Measurements from ENCODE around the gene ATG14.
"Not testable (repeated sequence)": the region's sequence is repeated elsewhere in the genome, so short reads cannot be mapped to it uniquely, and the experiment has no call there.

The ATG14 gene

GRCh38 chr14:55351111-55351510, 60.5 kb downstream of the ATG14 start:
- H3K36me3 ChIP-seq (ENCODE audit: insufficient read depth, low read length) = peaks cover 42% of the 10 kb centered on the region
- H3K9ac ChIP-seq (ENCODE audit: insufficient read length) = no peak overlapping the region
- H3K27ac ChIP-seq = no peak overlapping the region

GRCh38 chr14:55350461-55350860, 61.2 kb downstream of the ATG14 start:
- Histone ChIP-seq H3K36me3 (ENCODE audit: insufficient read depth, low read length) (peaks cover 39% of the 10 kb centered on the region), H3K9me3 (ENCODE audit: low read depth, low read length) (no peaks in the 10 kb centered on the region)

More at GRCh38 chr14:55351111-55351510, 60.5 kb downstream of the ATG14 start:
- Histone ChIP-seq H3K9me3 (ENCODE audit: low read depth, low read length) (no peaks in the 10 kb centered on the region), H3K4me3 (no peak overlapping the region)
- no peak for DNase-seq (ENCODE audit: low read depth, low spot score)
- no peak for TF ChIP-seq EZH2 (IDR thresholded peaks at IDR 0.05)
- TF ChIP-seq FOXP2 (optimal IDR thresholded peaks at IDR 0.05; ENCODE audit: control extremely low read depth, extremely low read length, insufficient read depth) = no peak
- TF ChIP-seq POLR2AphosphoS5 (IDR thresholded peaks at IDR 0.05; ENCODE audit: borderline replicate concordance, low read depth, low read length) = no peak

GRCh38 chr14:55349565-55349964, 62.1 kb downstream of the ATG14 start:
- Histone ChIP-seq H3K9me3 (ENCODE audit: low read depth, low read length) (no peaks in the 10 kb centered on the region), H3K36me3 (ENCODE audit: insufficient read depth, low read length) (peaks cover 32% of the 10 kb centered on the region), H3K4me3 (no peak overlapping the region), H3K27ac (peak overlapping the region; percentile 15; the same call in 1 of the 2 replicates), H3K9ac (ENCODE audit: insufficient read length) (no peak overlapping the region)
- DNase-seq (ENCODE audit: low read depth, low spot score) = no peak
- TF ChIP-seq POLR2AphosphoS5 (IDR thresholded peaks at IDR 0.05; ENCODE audit: borderline replicate concordance, low read depth, low read length) (no peak), FOXP2 (optimal IDR thresholded peaks at IDR 0.05; ENCODE audit: control extremely low read depth, extremely low read length, insufficient read depth) (no peak), EZH2 (IDR thresholded peaks at IDR 0.05) (no peak)

More at GRCh38 chr14:55350461-55350860, 61.2 kb downstream of the ATG14 start:
- Histone ChIP-seq H3K4me3 (no peak overlapping the region), H3K27ac (peak overlapping the region; percentile 15; the same call in 1 of the 2 replicates), H3K9ac (ENCODE audit: insufficient read length) (no peak overlapping the region)
- TF ChIP-seq POLR2AphosphoS5 (IDR thresholded peaks at IDR 0.05; ENCODE audit: borderline replicate concordance, low read depth, low read length) (no peak), EZH2 (IDR thresholded peaks at IDR 0.05) (no peak), FOXP2 (optimal IDR thresholded peaks at IDR 0.05; ENCODE audit: control extremely low read depth, extremely low read length, insufficient read depth) (no peak)
- DNase-seq (ENCODE audit: low read depth, low spot score) = no peak

DNA sequence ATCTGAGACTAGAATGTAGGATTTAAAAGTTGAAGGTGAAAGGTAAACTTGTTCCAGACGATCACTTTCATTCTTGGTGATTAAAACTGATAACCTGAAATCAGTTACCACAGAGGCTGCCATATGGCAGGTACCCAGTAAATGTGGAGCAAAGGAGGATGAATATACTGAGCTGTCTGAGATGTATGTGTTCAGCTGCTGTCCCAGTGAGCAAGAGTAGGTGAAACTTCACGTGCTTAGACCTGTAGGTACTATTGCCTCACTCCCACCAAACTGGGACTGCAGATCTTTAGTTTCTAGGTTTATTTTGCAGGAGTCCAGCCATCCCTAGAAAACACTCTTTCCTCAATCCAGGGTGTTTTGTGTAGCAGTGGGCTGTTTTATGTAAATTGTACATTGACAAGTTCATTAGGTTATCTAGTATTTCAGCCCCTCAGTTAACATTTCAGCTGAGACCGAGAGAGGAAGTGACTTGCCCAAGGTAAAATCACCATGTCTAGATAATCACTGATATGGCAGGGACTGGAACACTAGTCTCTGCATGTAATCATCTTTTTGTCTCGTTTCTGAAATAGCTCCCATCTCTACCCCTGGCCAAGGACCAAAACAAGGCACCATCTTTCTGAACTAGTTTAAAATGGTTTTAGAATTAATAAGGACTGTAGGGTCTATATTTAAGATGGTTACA, 62.7 kb downstream of the ATG14 start:
- TF ChIP-seq POLR2AphosphoS5 (IDR thresholded peaks at IDR 0.05; ENCODE audit: borderline replicate concordance, low read depth, low read length) (no peak), FOXP2 (optimal IDR thresholded peaks at IDR 0.05; ENCODE audit: control extremely low read depth, extremely low read length, insufficient read depth) (no peak), EZH2 (IDR thresholded peaks at IDR 0.05) (no peak)
- Histone ChIP-seq H3K36me3 (ENCODE audit: insufficient read depth, low read length) (peaks cover 28% of the 10 kb centered on the region), H3K27ac (no peak overlapping the region), H3K9ac (ENCODE audit: insufficient read length) (no peak overlapping the region), H3K4me3 (no peak overlapping the region), H3K9me3 (ENCODE audit: low read depth, low read length) (no peaks in the 10 kb centered on the region)
- no peak for DNase-seq (ENCODE audit: low read depth, low spot score)

DNA sequence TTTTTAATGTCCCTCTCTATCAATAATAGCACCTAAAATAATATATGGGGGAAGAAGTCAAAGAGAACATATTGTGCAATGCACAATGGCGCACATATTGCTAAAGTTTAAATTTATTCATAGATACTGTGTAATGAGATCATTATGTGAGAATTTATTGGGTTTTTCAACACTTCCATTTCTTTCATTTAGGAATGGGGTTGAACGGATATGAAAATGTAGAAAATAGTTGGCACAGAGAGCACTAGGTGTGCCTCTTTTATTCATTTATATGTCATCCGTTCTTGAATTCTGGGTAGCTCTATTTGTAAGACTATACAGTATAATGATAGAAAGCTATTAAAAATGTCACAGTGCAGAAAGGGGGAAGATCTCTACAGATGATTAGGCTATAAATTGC, 63.9 kb downstream of the ATG14 start:
- DNase-seq (ENCODE audit: low read depth, low spot score) = no peak
- Histone ChIP-seq H3K36me3 (ENCODE audit: insufficient read depth, low read length) (peaks cover 26% of the 10 kb centered on the region), H3K27ac (no peak overlapping the region), H3K9me3 (ENCODE audit: low read depth, low read length) (no peaks in the 10 kb centered on the region), H3K9ac (ENCODE audit: insufficient read length) (no peak overlapping the region), H3K4me3 (no peak overlapping the region)
- TF ChIP-seq FOXP2 (optimal IDR thresholded peaks at IDR 0.05; ENCODE audit: control extremely low read depth, extremely low read length, insufficient read depth) (no peak), EZH2 (IDR thresholded peaks at IDR 0.05) (no peak), POLR2AphosphoS5 (IDR thresholded peaks at IDR 0.05; ENCODE audit: borderline replicate concordance, low read depth, low read length) (no peak)

- Histone ChIP-seq H3K27ac (no peak overlapping the region), H3K4me3 (no peak overlapping the region), H3K36me3 (ENCODE audit: insufficient read depth, low read length) (peaks cover 19% of the 10 kb centered on the region), H3K9ac (ENCODE audit: insufficient read length) (no peak overlapping the region), H3K9me3 (ENCODE audit: low read depth, low read length) (no peaks in the 10 kb centered on the region)
- no peak for TF ChIP-seq EZH2 (IDR thresholded peaks at IDR 0.05)
- no peak for TF ChIP-seq POLR2AphosphoS5 (IDR thresholded peaks at IDR 0.05; ENCODE audit: borderline replicate concordance, low read depth, low read length)
- no peak for TF ChIP-seq FOXP2 (optimal IDR thresholded peaks at IDR 0.05; ENCODE audit: control extremely low read depth, extremely low read length, insufficient read depth)
- no peak for DNase-seq (ENCODE audit: low read depth, low spot score)
Measured at GRCh38 chr14:55347040-55347439, 64.6 kb downstream of the ATG14 start.

DNA sequence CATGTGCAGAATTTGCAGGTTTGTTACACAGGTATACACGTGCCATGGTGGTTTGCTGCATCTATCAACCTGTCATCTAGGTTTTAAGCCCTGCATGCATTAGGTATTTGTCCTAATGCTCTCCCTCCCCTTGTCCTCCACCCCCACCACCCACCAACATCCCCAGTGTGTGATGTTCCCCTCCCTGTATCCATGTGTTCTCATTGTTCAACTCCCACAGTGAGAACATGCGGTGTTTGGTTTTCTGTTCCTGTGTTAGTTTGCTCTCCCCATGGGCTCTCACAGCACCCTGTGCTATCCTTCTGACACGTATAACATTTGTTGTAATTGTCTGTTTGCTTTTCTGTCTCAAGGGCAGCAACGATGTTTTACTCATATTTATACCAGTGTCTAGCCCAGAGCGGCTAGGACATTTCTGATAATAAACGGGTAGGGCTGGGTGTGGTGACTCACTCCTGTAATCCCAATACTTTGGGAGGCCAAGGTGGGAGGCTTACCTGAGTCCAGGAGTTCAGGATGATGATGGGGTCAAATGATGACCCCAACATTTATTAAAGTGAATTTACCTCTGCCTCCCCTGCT, 67.0 kb downstream of the ATG14 start:
- H3K27ac ChIP-seq; H3K9me3 ChIP-seq (ENCODE audit: low read depth, low read length); DNase-seq (ENCODE audit: low read depth, low spot score); H3K4me3 ChIP-seq; H3K9ac ChIP-seq (ENCODE audit: insufficient read length); H3K36me3 ChIP-seq (ENCODE audit: insufficient read depth, low read length): not testable (repeated sequence)

- H3K9ac ChIP-seq (ENCODE audit: insufficient read length) = no peak overlapping the region
- H3K27ac ChIP-seq = peak overlapping the region; percentile 69; the same call in 1 of the 2 replicates
- no peaks in the 10 kb centered on the region for H3K9me3 ChIP-seq (ENCODE audit: low read depth, low read length)
- no peaks in the 10 kb centered on the region for H3K36me3 ChIP-seq (ENCODE audit: insufficient read depth, low read length)
- H3K4me3 ChIP-seq = no peak overlapping the region
- TF ChIP-seq EZH2 (IDR thresholded peaks at IDR 0.05) (no peak), POLR2AphosphoS5 (IDR thresholded peaks at IDR 0.05; ENCODE audit: borderline replicate concordance, low read depth, low read length) (no peak), FOXP2 (optimal IDR thresholded peaks at IDR 0.05; ENCODE audit: control extremely low read depth, extremely low read length, insufficient read depth) (no peak)
- DNase-seq (ENCODE audit: low read depth, low spot score) = no peak
Measured at GRCh38 chr14:55341781-55342180, 69.8 kb downstream of the ATG14 start.
